Ascending aorta (tissue), 2 donors: Measurements from ENCODE around the gene CD14. TPM values are rescaled to one million over a fixed set of nuclear protein-coding genes. Genes with fewer than 3 reads are reported as not detected.
"Not testable (repeated sequence)": the region's sequence is repeated elsewhere in the genome, so short reads cannot be mapped to it uniquely, and the experiment has no call there.

Experiments used
- DNase-seq, 2 donors: peaks; one replicate each; pipeline ENCODE4 v3.0.0-alpha.2; 2019; ENCODE audit warnings: low spot score in 2 of 2
- H3K27ac ChIP-seq, 2 donors: fragments of 200-600 bp; sonication (generic); one replicate each; pipeline ENCODE4 v1.5.1; 2016 to 2017; ENCODE audit warnings: mild to moderate bottlenecking in 1 of 2
- H3K27me3 ChIP-seq: fragments of 200-600 bp; sonication (generic); one replicate; pipeline ENCODE4 v1.5.1; 2017
- H3K36me3 ChIP-seq, 2 donors: fragments of 200-600 bp; sonication (generic); one replicate each; pipeline ENCODE4 v1.5.1; 2016
- H3K4me1 ChIP-seq, 2 donors: fragments of 200-600 bp; sonication (generic); one replicate each; pipeline ENCODE4 v1.5.1; 2016 to 2017; ENCODE audit warnings: mild to moderate bottlenecking in 1 of 2
- H3K4me3 ChIP-seq, 2 donors: fragments of 200-600 bp; sonication (generic); one replicate each; pipeline ENCODE4 v1.5.1; 2016 to 2017; ENCODE audit warnings: mild to moderate bottlenecking in 1 of 2
- H3K9me3 ChIP-seq, 2 donors: fragments of 200-600 bp; sonication (generic); one replicate each; pipeline ENCODE4 v1.5.1; 2016
- intact Hi-C: fragments of 100-400 bp; cut with DNase I; formaldehyde crosslinking; loops from one replicate; pipeline ENCODE4 v1.15.1; 2023
- total RNA-seq: library from RNA; depleted of rRNA; stranded (reverse); fragments of >200 nt; gene quantifications from one replicate; pipeline ENCODE4 v1.1.0, GENCODE V29; 2016
- TF ChIP-seq, protein P1 (sequence below), 3 experiments: fragments of 200-600 bp in 2 of 3; fragments of 450-650 bp in 1 of 3; sonication (generic) in 2 of 3; IDR thresholded peaks; one replicate each; pipeline ENCODE4 v1.5.1; 2016 to 2019; ENCODE audit warnings: antibody characterized with exemption in 3 of 3, mild to moderate bottlenecking in 1 of 3, moderate library complexity in 1 of 3

The CD14 gene
- total RNA-seq, 1 donor from 2014 or later: 122 TPM

DNA sequence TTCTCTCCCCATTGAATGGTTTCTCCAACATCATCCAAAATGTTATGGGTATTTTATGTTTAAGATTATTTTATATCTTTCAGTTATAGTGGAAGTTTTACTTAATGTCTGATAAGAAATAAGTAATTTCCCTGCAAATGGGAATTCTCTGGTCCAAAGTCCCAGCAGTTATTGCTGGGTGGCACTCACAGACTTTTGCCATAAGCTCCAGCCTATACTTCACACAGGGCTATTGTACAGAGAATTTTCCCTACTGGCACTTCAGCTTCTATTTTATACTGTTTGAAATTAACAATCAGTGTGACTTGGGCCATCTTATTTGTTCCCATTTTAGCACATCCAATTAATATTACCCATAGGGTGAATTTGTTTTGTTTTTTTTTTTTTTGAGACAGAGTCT lies 32.9 kb downstream of the CD14 start:
- no peak overlapping the region for H3K27ac ChIP-seq
- TF ChIP-seq, protein P1, sequence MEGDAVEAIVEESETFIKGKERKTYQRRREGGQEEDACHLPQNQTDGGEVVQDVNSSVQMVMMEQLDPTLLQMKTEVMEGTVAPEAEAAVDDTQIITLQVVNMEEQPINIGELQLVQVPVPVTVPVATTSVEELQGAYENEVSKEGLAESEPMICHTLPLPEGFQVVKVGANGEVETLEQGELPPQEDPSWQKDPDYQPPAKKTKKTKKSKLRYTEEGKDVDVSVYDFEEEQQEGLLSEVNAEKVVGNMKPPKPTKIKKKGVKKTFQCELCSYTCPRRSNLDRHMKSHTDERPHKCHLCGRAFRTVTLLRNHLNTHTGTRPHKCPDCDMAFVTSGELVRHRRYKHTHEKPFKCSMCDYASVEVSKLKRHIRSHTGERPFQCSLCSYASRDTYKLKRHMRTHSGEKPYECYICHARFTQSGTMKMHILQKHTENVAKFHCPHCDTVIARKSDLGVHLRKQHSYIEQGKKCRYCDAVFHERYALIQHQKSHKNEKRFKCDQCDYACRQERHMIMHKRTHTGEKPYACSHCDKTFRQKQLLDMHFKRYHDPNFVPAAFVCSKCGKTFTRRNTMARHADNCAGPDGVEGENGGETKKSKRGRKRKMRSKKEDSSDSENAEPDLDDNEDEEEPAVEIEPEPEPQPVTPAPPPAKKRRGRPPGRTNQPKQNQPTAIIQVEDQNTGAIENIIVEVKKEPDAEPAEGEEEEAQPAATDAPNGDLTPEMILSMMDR (IDR thresholded peaks at IDR 0.05): no peak
- H3K4me1 ChIP-seq: peaks cover 0 to 2% of the 10 kb centered on the region in 2 donors
- no peak overlapping the region for H3K4me3 ChIP-seq
- no peaks in the 10 kb centered on the region for H3K9me3 ChIP-seq
- intact Hi-C loops: no loop called here
- DNase-seq: no peak
- H3K36me3 ChIP-seq: no peaks in the 10 kb centered on the region
- no peaks in the 10 kb centered on the region for H3K27me3 ChIP-seq

DNA sequence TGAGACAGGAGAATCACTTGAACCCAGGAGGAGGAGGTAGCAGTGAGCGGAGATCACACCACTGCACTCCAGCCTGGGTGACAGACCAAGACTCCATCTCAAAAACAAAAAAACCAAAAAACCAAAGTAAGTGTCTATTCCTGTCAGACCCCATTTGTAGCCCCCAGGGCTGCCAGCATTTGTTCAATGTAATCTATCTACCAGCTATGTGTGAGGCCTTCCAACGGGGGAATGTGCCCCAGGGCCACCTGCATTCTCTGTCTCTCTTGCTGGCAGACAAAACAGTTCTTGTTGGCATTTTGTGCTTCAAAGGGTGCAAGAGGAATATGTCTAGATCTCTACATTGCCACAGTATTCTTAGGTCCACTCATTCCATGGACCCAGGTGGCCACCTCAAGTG lies 34.1 kb downstream of the CD14 start:
- no peak for DNase-seq
- intact Hi-C loops: no loop called here
- Histone ChIP-seq H3K27ac (no peak overlapping the region), H3K4me3 (no peak overlapping the region), H3K27me3 (no peaks in the 10 kb centered on the region), H3K4me1 (peaks cover 0 to 2% of the 10 kb centered on the region in 2 donors), H3K36me3 (no peaks in the 10 kb centered on the region), H3K9me3 (no peaks in the 10 kb centered on the region)
- TF ChIP-seq, protein P1 (IDR thresholded peaks at IDR 0.05): no peak

DNA sequence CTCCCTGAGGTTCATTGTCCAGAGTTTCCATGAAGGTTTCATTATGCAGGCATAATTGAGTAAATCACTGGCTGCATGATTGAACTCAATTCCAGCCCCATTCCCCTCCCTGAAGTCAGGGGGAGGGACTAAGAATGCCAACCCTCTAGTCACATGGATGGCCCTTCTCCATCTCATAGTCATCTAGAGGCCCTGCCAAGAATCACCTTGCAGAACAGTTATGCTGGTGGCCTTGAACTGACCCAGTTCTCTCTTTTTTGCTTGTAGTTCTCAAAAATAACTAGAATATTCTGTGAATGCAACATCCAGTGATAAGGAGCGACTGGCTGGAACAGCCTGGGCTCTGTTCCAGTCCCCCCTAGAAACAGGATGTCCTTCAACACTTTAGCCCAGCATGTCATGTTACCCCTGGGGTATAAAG lies 36.6 kb downstream of the CD14 start:
- peak overlapping the region in 1 of 2 donors; percentile 16 for H3K27ac ChIP-seq
- no peak overlapping the region for H3K4me3 ChIP-seq
- intact Hi-C loops: no loop called here
- H3K27me3 ChIP-seq: no peaks in the 10 kb centered on the region
- H3K4me1 ChIP-seq: peaks cover 0 to 2% of the 10 kb centered on the region in 2 donors
- no peaks in the 10 kb centered on the region for H3K36me3 ChIP-seq
- no peaks in the 10 kb centered on the region for H3K9me3 ChIP-seq
- no peak for DNase-seq
- TF ChIP-seq, protein P1 (IDR thresholded peaks at IDR 0.05): no peak

DNA sequence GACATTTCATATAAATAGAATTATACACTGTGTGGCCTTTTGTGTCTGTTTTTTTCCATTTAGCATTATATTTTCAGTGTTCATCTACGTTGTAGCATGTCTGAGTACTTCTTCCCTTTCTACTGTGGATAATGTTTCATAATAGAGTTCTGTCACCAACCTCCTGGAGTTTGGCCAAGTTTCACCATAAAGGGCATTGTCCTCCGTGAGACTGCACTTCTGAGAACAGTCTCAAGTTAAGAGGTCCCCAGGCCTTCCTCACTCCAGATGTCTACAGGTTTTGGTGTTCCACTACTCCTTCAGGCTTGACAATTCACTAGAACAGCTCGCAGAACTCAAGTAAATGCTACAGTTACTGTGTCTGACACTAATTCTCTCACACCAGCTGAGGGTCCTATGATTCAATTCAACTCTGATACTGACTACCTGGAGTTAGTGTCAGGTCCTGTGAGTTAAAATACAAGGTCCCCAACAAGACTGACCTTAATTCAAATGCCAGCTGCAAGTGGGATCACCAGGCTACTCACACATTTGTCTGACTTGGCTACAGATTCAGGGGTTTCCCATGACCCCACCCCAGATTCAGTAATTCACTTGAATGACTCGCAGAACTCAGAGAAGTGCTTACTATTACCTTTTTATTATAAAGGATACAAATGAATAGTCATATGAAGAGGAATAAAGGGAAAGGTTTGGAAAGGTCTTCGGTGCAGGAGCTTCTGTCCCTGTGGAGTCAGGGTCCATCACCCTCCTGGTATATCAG lies 37.3 kb downstream of the CD14 start:
- H3K27ac ChIP-seq: no peak overlapping the region
- TF ChIP-seq, protein P1 (IDR thresholded peaks at IDR 0.05): no peak
- H3K9me3 ChIP-seq: no peaks in the 10 kb centered on the region
- H3K27me3 ChIP-seq: no peaks in the 10 kb centered on the region
- peaks cover 0 to 2% of the 10 kb centered on the region in 2 donors for H3K4me1 ChIP-seq
- no peaks in the 10 kb centered on the region for H3K36me3 ChIP-seq
- H3K4me3 ChIP-seq: no peak overlapping the region
- intact Hi-C loops: no loop called here
- no peak for DNase-seq

DNA sequence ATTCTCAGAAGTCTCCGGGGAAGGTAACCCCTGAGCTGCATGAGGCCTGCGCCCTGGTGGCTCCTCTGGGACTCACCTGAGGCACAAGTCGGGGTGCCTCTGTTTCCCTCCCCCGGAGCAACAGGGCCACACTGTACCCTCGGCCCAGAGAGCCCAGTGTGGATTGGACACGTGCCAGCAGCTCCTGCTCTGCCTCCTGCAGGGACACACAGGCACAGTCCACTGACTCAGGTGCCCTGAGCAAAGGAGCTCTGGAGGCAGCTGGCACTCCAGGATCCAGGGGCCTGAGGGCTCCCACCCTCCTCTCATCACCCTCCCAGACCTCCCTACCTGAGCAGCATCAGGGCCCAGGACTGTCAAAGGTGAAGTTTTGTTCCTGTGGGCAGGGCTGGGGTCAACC lies 38.8 kb downstream of the CD14 start:
- H3K9me3 ChIP-seq: no peaks in the 10 kb centered on the region
- DNase-seq: no peak
- H3K27ac ChIP-seq: no peak overlapping the region

DNA sequence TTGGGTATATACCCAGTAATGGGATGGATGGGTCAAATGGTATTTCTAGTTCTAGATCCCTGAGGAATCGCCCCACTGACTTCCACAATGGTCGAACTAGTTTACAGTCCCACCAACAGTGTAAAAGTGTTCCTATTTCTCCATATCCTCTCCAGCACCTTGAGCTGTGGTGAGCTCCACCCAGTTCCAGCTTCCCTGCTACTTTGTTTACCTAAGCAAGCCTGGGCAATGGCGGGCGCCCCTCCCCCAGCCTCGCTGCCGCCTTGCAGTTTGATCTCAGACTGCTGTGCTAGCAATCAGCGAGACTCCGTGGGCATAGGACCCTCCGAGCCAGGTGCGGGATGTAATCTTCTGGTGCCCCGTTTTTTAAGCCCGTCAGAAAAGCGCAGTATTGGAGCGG lies 39.9 kb downstream of the CD14 start:
- intact Hi-C loops, H3K27ac ChIP-seq, H3K4me1 ChIP-seq, H3K9me3 ChIP-seq, H3K4me3 ChIP-seq, H3K36me3 ChIP-seq, H3K27me3 ChIP-seq, DNase-seq: not testable (repeated sequence)

More for the DNA sequence above, 38.8 kb downstream of the CD14 start:
- Histone ChIP-seq H3K4me1 (peaks cover 2% of the 10 kb centered on the region in 2 donors), H3K4me3 (no peak overlapping the region), H3K36me3 (no peaks in the 10 kb centered on the region), H3K27me3 (no peaks in the 10 kb centered on the region)
- TF ChIP-seq, protein P1 (IDR thresholded peaks at IDR 0.05): no peak
- intact Hi-C loops: no loop called here
